Sigmoid colon (tissue), 7 donors: ENCODE results near the gene FBXW8. TPM values are rescaled to one million over a fixed set of nuclear protein-coding genes. Genes with fewer than 3 reads are reported as not detected.

Source experiments
- DNase-seq: peaks from one replicate; pipeline ENCODE4 v3.0.0-alpha.2; 2019
- H3K27ac ChIP-seq, 4 donors: fragments of 200-600 bp; sonication (generic); one replicate each; pipeline ENCODE4 v1.5.1; 2016 to 2019; ENCODE audit warnings: mild to moderate bottlenecking in 1 of 4
- H3K27me3 ChIP-seq, 3 donors: fragments of 200-600 bp; sonication (generic); one replicate each; pipeline ENCODE4 v1.5.1; 2019; ENCODE audit warnings: mild to moderate bottlenecking in 1 of 3
- H3K36me3 ChIP-seq, 4 donors: fragments of 200-600 bp; sonication (generic); one replicate each; pipeline ENCODE4 v1.5.1; 2016 to 2019
- H3K4me1 ChIP-seq, 4 donors: fragments of 200-600 bp; sonication (generic); one replicate each; pipeline ENCODE4 v1.5.1; 2017 to 2019
- H3K4me3 ChIP-seq, 4 donors: fragments of 200-600 bp; sonication (generic); one replicate each; pipeline ENCODE4 v1.5.1; 2017 to 2019; ENCODE audit warnings: mild to moderate bottlenecking in 2 of 4, moderate library complexity in 1 of 4
- H3K9me3 ChIP-seq, 4 donors: fragments of 200-600 bp in 3 of 4; sonication (generic) in 3 of 4; one replicate each; pipeline versions ENCODE4 v1.5.1 to v1.6.1; 2013 to 2019
- CTCF ChIP-seq, 4 experiments: fragments of 450-650 bp in 3 of 4; fragments of 200-600 bp in 1 of 4; IDR thresholded peaks; one replicate each; pipeline ENCODE4 v1.5.1; 2016 to 2019; ENCODE audit warnings: antibody characterized with exemption in 4 of 4, mild to moderate bottlenecking in 3 of 4, moderate library complexity in 2 of 4
- EP300 ChIP-seq, 4 donors: sonication (generic); formaldehyde crosslinking; IDR thresholded peaks; one replicate each; pipeline ENCODE4 v1.6.1; 2017; ENCODE audit warnings: antibody characterized with exemption in 4 of 4
- POLR2A ChIP-seq, 2 donors: fragments of 450-650 bp; IDR thresholded peaks; one replicate each; pipeline ENCODE4 v1.6.1; 2016; ENCODE audit warnings: antibody characterized with exemption in 2 of 2, mild to moderate bottlenecking in 2 of 2, moderate library complexity in 2 of 2
- POLR2AphosphoS5 ChIP-seq, 4 donors: sonication (generic); formaldehyde crosslinking; IDR thresholded peaks; one replicate each; pipeline ENCODE4 v1.6.1; 2017; ENCODE audit warnings: antibody characterized with exemption in 4 of 4
- WGBS, 2 donors: extraction: QIAGEN DNeasy Blood & Tissue Kit; methylation state at CpG; one replicate each; pipeline ENCODE4 v1.1.7; 2013; 5-methylcytosine and 5-hydroxymethylcytosine counted together
- intact Hi-C: fragments of 100-400 bp; cut with DNase I; formaldehyde crosslinking; loops from one replicate; pipeline ENCODE4 v1.15.1; 2023
- polyA plus RNA-seq, 3 donors: library from polyadenylated mRNA; stranded (reverse); fragments of 200-250 nt; gene quantifications; one replicate each; pipeline ENCODE4 v1.2.3, GENCODE V29; 2013
- total RNA-seq, 4 donors: library from RNA; depleted of rRNA; stranded (reverse); fragments of >200 nt; gene quantifications; one replicate each; pipeline ENCODE4 v1.1.0, GENCODE V29; 2016
- donor health status: healthy with polysubstance abuse.
- donor health status: Bipolar disorder and iron deficiency.
- donor health status: healthy.

Gene FBXW8
- total and polyA plus RNA-seq, 7 donors = 2.3 to 19.1 (median 7.7) TPM

- DNase-seq = no peak
- no peak overlapping the region for H3K27ac ChIP-seq
- TF ChIP-seq EP300 (IDR thresholded peaks at IDR 0.05) (no peak), CTCF (IDR thresholded peaks at IDR 0.05) (no peak), POLR2AphosphoS5 (IDR thresholded peaks at IDR 0.05) (no peak), POLR2A (IDR thresholded peaks at IDR 0.05) (no peak)
- peaks cover 0 to 18% (median under 1%) of the 10 kb centered on the region in 4 donors for H3K36me3 ChIP-seq
- H3K9me3 ChIP-seq = no peaks in the 10 kb centered on the region
- intact Hi-C loops = no loop called here
- H3K4me1 ChIP-seq = no peaks in the 10 kb centered on the region
- no peak overlapping the region for H3K4me3 ChIP-seq
- no peaks in the 10 kb centered on the region for H3K27me3 ChIP-seq
Measured at GRCh38 chr12:116990329-116990728, 79.6 kb downstream of the FBXW8 start.

- no peak for DNase-seq
- H3K27me3 ChIP-seq = no peaks in the 10 kb centered on the region
- H3K4me1 ChIP-seq = no peaks in the 10 kb centered on the region
- no peak overlapping the region for H3K4me3 ChIP-seq
- 91 to 95% methylated on average over 7 of the region's 7 CpGs for WGBS, 2 donors
- intact Hi-C loops = no loop called here
- TF ChIP-seq EP300 (IDR thresholded peaks at IDR 0.05) = no peak
- TF ChIP-seq CTCF (IDR thresholded peaks at IDR 0.05) = no peak
- no peak for TF ChIP-seq POLR2AphosphoS5 (IDR thresholded peaks at IDR 0.05)
- TF ChIP-seq POLR2A (IDR thresholded peaks at IDR 0.05) = no peak
- H3K36me3 ChIP-seq = peaks cover 0 to 22% (median 2%) of the 10 kb centered on the region in 4 donors
- no peak overlapping the region for H3K27ac ChIP-seq
- no peaks in the 10 kb centered on the region for H3K9me3 ChIP-seq
Measured at GRCh38 chr12:116990971-116991966, 80.5 kb downstream of the FBXW8 start.

- Histone ChIP-seq H3K36me3 (peaks cover 0 to 15% (median 2%) of the 10 kb centered on the region in 4 donors), H3K27ac (no peak overlapping the region), H3K4me3 (no peak overlapping the region), H3K9me3 (no peaks in the 10 kb centered on the region), H3K27me3 (no peaks in the 10 kb centered on the region), H3K4me1 (no peaks in the 10 kb centered on the region)
- no peak for TF ChIP-seq POLR2AphosphoS5 (IDR thresholded peaks at IDR 0.05)
- no peak for TF ChIP-seq POLR2A (IDR thresholded peaks at IDR 0.05)
- TF ChIP-seq CTCF (IDR thresholded peaks at IDR 0.05) = no peak
- TF ChIP-seq EP300 (IDR thresholded peaks at IDR 0.05) = no peak
- no peak for DNase-seq
- 92 to 97% methylated on average over 13 of the region's 13 CpGs for WGBS, 2 donors
- intact Hi-C loops = no loop called here
Measured at GRCh38 chr12:116996093-116996492, 85.3 kb downstream of the FBXW8 start.

GRCh38 chr12:116996621-116997020 lies 85.9 kb downstream of the FBXW8 start:
- WGBS, 2 donors = 94% methylated on average over 8 of the region's 8 CpGs
- intact Hi-C loops = no loop called here
- H3K27me3 ChIP-seq = no peaks in the 10 kb centered on the region

More at GRCh38 chr12:116996621-116997020, 85.9 kb downstream of the FBXW8 start:
- no peak for DNase-seq
- H3K36me3 ChIP-seq = peaks cover 0 to 17% (median 2%) of the 10 kb centered on the region in 4 donors
- no peaks in the 10 kb centered on the region for H3K4me1 ChIP-seq
- no peak overlapping the region for H3K27ac ChIP-seq
- H3K4me3 ChIP-seq = no peak overlapping the region
- TF ChIP-seq CTCF (IDR thresholded peaks at IDR 0.05) = no peak
- no peak for TF ChIP-seq POLR2AphosphoS5 (IDR thresholded peaks at IDR 0.05)
- TF ChIP-seq POLR2A (IDR thresholded peaks at IDR 0.05) = no peak
- TF ChIP-seq EP300 (IDR thresholded peaks at IDR 0.05) = no peak
- H3K9me3 ChIP-seq = no peaks in the 10 kb centered on the region
